Bronchial epithelial cell (primary cell): ENCODE data around the gene KLHDC7B. TPM values are rescaled to one million over a fixed set of nuclear protein-coding genes. Genes with fewer than 3 reads are reported as not detected.

ENCODE experiments used
- DNase-seq: peaks from one replicate; pipeline ENCODE4 v3.0.0-alpha.2; 2010; ENCODE audit warnings: low read depth
- FAIRE-seq: peaks from 2 replicates; lab custom pipeline; 2011; peaks lifted over from hg19 to GRCh38; lab: Jason Lieb, UNC
- H3K27me3 ChIP-seq: 2 replicates; pipeline ENCODE4 v1.5.1; 2011; ENCODE audit warnings: low read length; ENCODE audit not compliant: control insufficient read depth, insufficient read depth
- H3K36me3 ChIP-seq: 2 replicates; pipeline ENCODE4 v1.5.1; 2011; ENCODE audit warnings: low read length; ENCODE audit not compliant: control insufficient read depth, insufficient read depth
- H3K4me3 ChIP-seq: 2 replicates; pipeline ENCODE4 v1.5.1; 2011; ENCODE audit warnings: mild to moderate bottlenecking, low read depth, low read length, control low read depth
- total RNA-seq: library from RNA; depleted of rRNA; stranded (reverse); fragments of >200 nt; gene quantifications from 2 replicates; pipeline ENCODE4 v1.2.1, GENCODE V29; 2014
- TF ChIP-seq, protein P1 (sequence below): IDR thresholded peaks from 2 replicates; pipeline ENCODE4 v1.5.1; 2011; ENCODE audit warnings: mild to moderate bottlenecking, moderate library complexity, low read length, control low read depth, inconsistent platforms; ENCODE audit not compliant: insufficient read depth, severe bottlenecking

KLHDC7B gene
- total RNA-seq, result 0.26 TPM in 2 replicates

DNA sequence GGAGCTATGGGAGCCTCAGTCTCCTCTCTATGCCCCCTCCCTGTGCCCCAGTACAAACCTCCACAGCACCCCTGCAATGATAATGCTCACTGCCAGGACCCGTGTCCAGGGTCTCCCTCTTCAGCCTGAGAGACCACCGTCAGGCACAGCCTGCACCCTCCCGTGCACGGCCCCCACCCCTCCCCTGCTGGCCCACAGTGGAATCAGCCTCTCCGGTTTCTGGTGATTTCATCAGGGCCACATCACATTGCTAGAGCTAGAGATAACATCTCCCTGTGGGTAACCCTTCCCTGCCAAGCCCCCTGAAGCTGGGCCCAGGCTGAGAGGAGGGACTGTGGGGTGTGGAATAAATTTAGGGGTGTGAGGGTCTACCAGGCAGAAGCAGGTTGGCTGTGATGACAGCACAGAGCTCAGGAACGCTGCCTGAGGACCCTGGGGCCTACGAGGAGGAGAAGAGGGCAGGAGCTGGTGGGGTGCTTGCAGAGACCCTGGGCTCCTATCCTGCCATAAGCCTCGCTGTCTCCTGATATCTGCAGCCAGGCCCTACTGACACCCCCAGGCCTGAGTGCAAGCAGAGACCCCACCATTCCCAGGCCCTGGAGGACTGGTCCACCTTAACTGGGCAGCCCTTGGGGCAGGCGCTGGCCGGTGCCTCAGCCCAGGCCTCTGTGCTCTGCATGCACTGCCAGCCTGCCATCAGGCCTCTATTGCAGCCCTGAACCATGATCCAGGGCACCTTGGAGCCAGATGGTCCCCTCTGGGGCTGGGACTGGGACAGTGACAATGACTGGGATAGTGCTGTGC is at the start of gene KLHDC7B:
KLHDC7B (plus strand) TSS at position 378 of the 804 bp plus-strand sequence; CDS start at position 723, 345 bp downstream.
- no peak within 1 kb of the TSS for H3K4me3 ChIP-seq
- FAIRE-seq, result no peak
- H3K36me3 ChIP-seq, result no peaks in the 10 kb centered on the region
- TF ChIP-seq, protein P1, sequence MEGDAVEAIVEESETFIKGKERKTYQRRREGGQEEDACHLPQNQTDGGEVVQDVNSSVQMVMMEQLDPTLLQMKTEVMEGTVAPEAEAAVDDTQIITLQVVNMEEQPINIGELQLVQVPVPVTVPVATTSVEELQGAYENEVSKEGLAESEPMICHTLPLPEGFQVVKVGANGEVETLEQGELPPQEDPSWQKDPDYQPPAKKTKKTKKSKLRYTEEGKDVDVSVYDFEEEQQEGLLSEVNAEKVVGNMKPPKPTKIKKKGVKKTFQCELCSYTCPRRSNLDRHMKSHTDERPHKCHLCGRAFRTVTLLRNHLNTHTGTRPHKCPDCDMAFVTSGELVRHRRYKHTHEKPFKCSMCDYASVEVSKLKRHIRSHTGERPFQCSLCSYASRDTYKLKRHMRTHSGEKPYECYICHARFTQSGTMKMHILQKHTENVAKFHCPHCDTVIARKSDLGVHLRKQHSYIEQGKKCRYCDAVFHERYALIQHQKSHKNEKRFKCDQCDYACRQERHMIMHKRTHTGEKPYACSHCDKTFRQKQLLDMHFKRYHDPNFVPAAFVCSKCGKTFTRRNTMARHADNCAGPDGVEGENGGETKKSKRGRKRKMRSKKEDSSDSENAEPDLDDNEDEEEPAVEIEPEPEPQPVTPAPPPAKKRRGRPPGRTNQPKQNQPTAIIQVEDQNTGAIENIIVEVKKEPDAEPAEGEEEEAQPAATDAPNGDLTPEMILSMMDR, result peak; percentile 42
- H3K27me3 ChIP-seq, result peaks cover 3% of the 10 kb centered on the region
- DNase-seq, result no peak

GRCh38 chr22:50497093-50497492 is 48.6 kb upstream of the KLHDC7B start:
- TF ChIP-seq, protein P1, result no peak
- H3K4me3 ChIP-seq, result no peak overlapping the region
- FAIRE-seq (no peak), DNase-seq (no peak)
- H3K27me3 ChIP-seq, result no peaks in the 10 kb centered on the region
- H3K36me3 ChIP-seq, result no peaks in the 10 kb centered on the region

DNA sequence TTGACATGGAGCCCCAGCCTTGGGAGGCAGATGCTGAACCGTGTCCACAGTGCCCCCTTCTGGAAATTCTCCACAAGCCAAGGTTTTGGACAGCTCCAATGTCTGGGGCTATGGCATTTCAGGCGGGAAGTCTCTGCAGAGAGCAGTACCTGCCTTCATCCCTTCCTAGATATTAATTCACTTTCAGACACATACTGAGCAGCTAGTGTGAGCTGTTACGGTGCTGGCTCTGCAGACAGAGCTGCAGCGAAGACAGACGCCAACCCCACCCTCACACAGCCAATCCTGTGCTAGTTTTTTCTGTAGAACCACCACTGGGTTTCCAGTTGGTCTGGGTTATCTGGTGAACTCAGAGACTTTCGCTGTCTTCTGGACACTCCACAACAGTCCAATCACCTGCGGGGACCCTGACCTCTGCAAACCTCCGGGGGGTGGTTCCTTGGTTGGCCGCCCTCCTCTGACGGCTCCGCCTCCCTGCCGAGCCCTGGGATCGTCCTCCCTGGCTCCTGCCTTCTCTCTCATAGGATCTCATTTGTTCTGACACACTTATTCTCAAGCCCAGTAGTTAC is 47.3 kb upstream of the KLHDC7B start:
- no peaks in the 10 kb centered on the region for H3K27me3 ChIP-seq
- H3K36me3 ChIP-seq, result peaks cover 2% of the 10 kb centered on the region
- no peak overlapping the region for H3K4me3 ChIP-seq
- DNase-seq (peak; percentile 59), FAIRE-seq (peak; percentile 92)
- TF ChIP-seq, protein P1, result peak; percentile 80

GRCh38 chr22:50500452-50500851 is 45.2 kb upstream of the KLHDC7B start:
- Histone ChIP-seq H3K4me3 (no peak overlapping the region), H3K36me3 (peaks cover 10% of the 10 kb centered on the region), H3K27me3 (no peaks in the 10 kb centered on the region)
- DNase-seq (no peak), FAIRE-seq (no peak)
- TF ChIP-seq, protein P1, result no peak

- H3K27me3 ChIP-seq, result no peaks in the 10 kb centered on the region
- H3K4me3 ChIP-seq, result no peak overlapping the region
- no peak for FAIRE-seq
- peaks cover 15% of the 10 kb centered on the region for H3K36me3 ChIP-seq
- no peak for DNase-seq
- TF ChIP-seq, protein P1, result no peak
These were observed 43.6 kb upstream of the KLHDC7B start for GRCh38 chr22:50502096-50502495.
